Esophagus muscularis mucosa (tissue), 4 donors: ENCODE data around the gene TSSK3. TPM values are rescaled to one million over a fixed set of nuclear protein-coding genes. Genes with fewer than 3 reads are reported as not detected.

ENCODE experiments used
- DNase-seq: peaks from one replicate; pipeline ENCODE4 v3.0.0-alpha.2; 2017; ENCODE audit errors: extremely low spot score
- H3K27ac ChIP-seq, 4 donors: fragments of 200-600 bp; sonication (generic); replicated peaks in 1 of 4; 1 replicate in 3 of 4; 2 replicates in 1 of 4; pipeline ENCODE4 v1.5.1; 2016 to 2019; ENCODE audit warnings: mild to moderate bottlenecking in 1 of 4
- H3K27me3 ChIP-seq, 4 donors: fragments of 200-600 bp; sonication (generic); one replicate each; pipeline versions ENCODE4 v1.5.1 to v1.6.0; 2016 to 2019
- H3K36me3 ChIP-seq, 4 donors: fragments of 200-600 bp; sonication (generic); one replicate each; pipeline ENCODE4 v1.5.1; 2016 to 2019
- H3K4me1 ChIP-seq, 4 donors: fragments of 200-600 bp; sonication (generic); one replicate each; pipeline ENCODE4 v1.5.1; 2016 to 2019
- H3K4me3 ChIP-seq, 4 donors: fragments of 200-600 bp; sonication (generic); 1 replicate in 2 of 4; 2 replicates in 2 of 4; pipeline ENCODE4 v1.5.1; 2016 to 2019; ENCODE audit warnings: mild to moderate bottlenecking in 4 of 4, moderate library complexity in 1 of 4
- H3K9me3 ChIP-seq, 4 donors: fragments of 200-600 bp; sonication (generic); 1 replicate in 3 of 4; 2 replicates in 1 of 4; pipeline ENCODE4 v1.5.1; 2016 to 2019
- CTCF ChIP-seq, 3 experiments: fragments of 200-600 bp in 2 of 3; fragments of 450-650 bp in 1 of 3; sonication (generic) in 2 of 3; IDR thresholded peaks; one replicate each; pipeline ENCODE4 v1.5.1; 2017 to 2019; ENCODE audit warnings: antibody characterized with exemption in 3 of 3, mild to moderate bottlenecking in 2 of 3, moderate library complexity in 1 of 3
- EP300 ChIP-seq: sonication (generic); formaldehyde crosslinking; IDR thresholded peaks from one replicate; pipeline ENCODE4 v1.6.1; 2017; ENCODE audit warnings: antibody characterized with exemption
- POLR2A ChIP-seq: fragments of 450-650 bp; IDR thresholded peaks from one replicate; pipeline ENCODE4 v1.6.1; 2017; ENCODE audit warnings: antibody characterized with exemption, moderate library complexity, mild to moderate bottlenecking, low read depth
- POLR2AphosphoS5 ChIP-seq, 2 donors: sonication (generic); formaldehyde crosslinking; IDR thresholded peaks; one replicate each; pipeline ENCODE4 v1.6.1; 2017; ENCODE audit warnings: antibody characterized with exemption in 2 of 2
- WGBS: methylation state at CpG from one replicate; pipeline ENCODE4 v1.1.5; 2018; 5-methylcytosine and 5-hydroxymethylcytosine counted together
- intact Hi-C: fragments of 100-400 bp; cut with DNase I; formaldehyde crosslinking; loops from one replicate; pipeline ENCODE4 v1.15.1; 2023
- total RNA-seq, 4 donors: library from RNA; depleted of rRNA; stranded (reverse); fragments of >200 nt; gene quantifications; one replicate each; pipeline versions ENCODE4 v1.1.0 to v1.2.1, GENCODE V29; 2016

Gene TSSK3
- total RNA-seq, 4 donors from 2014 or later: 0.86 to 3.7 TPM; not detected in 2

DNA sequence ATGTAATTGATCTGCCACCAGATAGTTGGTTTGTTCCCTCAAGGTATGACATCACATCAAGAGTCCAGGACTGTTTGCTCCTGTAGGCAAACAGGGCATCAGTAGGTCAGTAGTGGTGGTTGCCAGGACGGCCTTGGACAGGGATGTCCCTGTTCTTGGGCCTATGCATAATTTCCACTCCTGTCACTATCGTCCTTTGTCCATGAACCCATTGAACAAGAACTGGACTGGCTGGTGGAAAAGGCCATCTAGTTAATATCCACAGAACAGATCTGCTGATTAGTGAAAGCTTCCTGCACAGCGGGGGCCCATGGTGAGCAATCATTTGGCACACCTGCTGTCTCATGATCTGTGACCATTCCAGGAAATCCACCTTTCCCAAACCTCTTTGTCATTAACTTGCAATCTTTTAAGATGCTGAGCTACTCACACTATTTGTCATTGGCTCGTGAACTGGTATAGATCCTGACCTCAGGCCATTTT, 44.3 kb downstream of the TSSK3 start:
- intact Hi-C loops: no loop called here
- no peak for DNase-seq
- TF ChIP-seq POLR2AphosphoS5 (IDR thresholded peaks at IDR 0.05) (no peak), EP300 (no peak), POLR2A (no peak), CTCF (IDR thresholded peaks at IDR 0.05) (no peak)
- no peaks in the 10 kb centered on the region for H3K36me3 ChIP-seq
- H3K27ac ChIP-seq: no peak overlapping the region
- H3K9me3 ChIP-seq: no peaks in the 10 kb centered on the region
- H3K27me3 ChIP-seq: no peaks in the 10 kb centered on the region
- no peaks in the 10 kb centered on the region for H3K4me1 ChIP-seq
- WGBS: 93% methylated on average over 4 of the region's 4 CpGs
- no peak overlapping the region for H3K4me3 ChIP-seq

DNA sequence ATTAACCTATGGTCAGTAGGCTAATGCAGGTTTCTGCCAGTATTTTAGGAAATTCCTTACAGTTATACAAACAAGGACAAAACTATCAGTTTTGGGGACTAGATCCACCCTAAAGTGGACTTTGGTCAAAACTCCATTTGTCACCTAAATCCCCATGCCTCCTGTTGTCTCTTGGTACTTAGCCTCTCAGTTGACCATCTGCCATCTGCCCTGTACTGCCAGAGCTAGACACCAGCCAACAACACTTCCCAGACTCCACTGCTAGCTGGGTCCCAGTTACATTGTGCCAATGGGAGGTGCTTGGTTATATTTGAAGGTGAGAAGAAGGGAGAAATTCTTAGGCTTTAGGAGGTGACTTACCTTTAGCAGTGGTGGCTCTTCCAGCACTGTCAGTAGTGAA, 48.9 kb downstream of the TSSK3 start:
- TF ChIP-seq POLR2A (no peak), POLR2AphosphoS5 (IDR thresholded peaks at IDR 0.05) (no peak), EP300 (no peak), CTCF (IDR thresholded peaks at IDR 0.05) (no peak)
- H3K4me3 ChIP-seq: no peak overlapping the region
- H3K27ac ChIP-seq: no peak overlapping the region
- no peaks in the 10 kb centered on the region for H3K27me3 ChIP-seq
- intact Hi-C loops: no loop called here
- H3K36me3 ChIP-seq: no peaks in the 10 kb centered on the region
- no peak for DNase-seq
- peaks cover 0 to 5% (median 1%) of the 10 kb centered on the region in 4 donors for H3K4me1 ChIP-seq
- peaks cover 0 to 9% (median 4%) of the 10 kb centered on the region in 4 donors for H3K9me3 ChIP-seq

- no peak overlapping the region for H3K4me3 ChIP-seq
- H3K27me3 ChIP-seq: no peaks in the 10 kb centered on the region
- H3K27ac ChIP-seq: no peak overlapping the region
- peaks cover 0 to 9% (median 7%) of the 10 kb centered on the region in 4 donors for H3K9me3 ChIP-seq
- no peak for DNase-seq
- WGBS: 60% methylated on average over 9 of the region's 10 CpGs
- peak; percentile 62 to 72 (median 70) for TF ChIP-seq CTCF (IDR thresholded peaks at IDR 0.05)
- TF ChIP-seq POLR2AphosphoS5 (IDR thresholded peaks at IDR 0.05): peak in 1 of 2 donors; percentile 16
- TF ChIP-seq POLR2A: no peak
- no peak for TF ChIP-seq EP300
- H3K36me3 ChIP-seq: no peaks in the 10 kb centered on the region
- peaks cover 0 to 5% (median 1%) of the 10 kb centered on the region in 4 donors for H3K4me1 ChIP-seq
- intact Hi-C loops: no loop called here
Measured at GRCh38 chr1:32413507-32414185, 51.3 kb downstream of the TSSK3 start.

Other genes starting within 250 kb of the TSSK3 start
- 10 to 100 TPM; 43.6 to 88.4 (median 70.4) TPM for gene TXLNA, start 182.9 kb upstream of the TSSK3 start, total RNA-seq
- 1 to 10 TPM; 5.0 to 7.8 (median 6.5) TPM for gene CCDC28B, start 161.9 kb upstream of the TSSK3 start, total RNA-seq
- gene IQCC, start 156.9 kb upstream of the TSSK3 start, total RNA-seq: 1 to 10 TPM in 3 of 4 donors, under 1 TPM in 1; 0.66 to 2.1 (median 1.1) TPM
- gene DCDC2B, start 153.4 kb upstream of the TSSK3 start, total RNA-seq: not detected
- gene TMEM234, start 140.2 kb upstream of the TSSK3 start, total RNA-seq: 1 to 10 TPM; 6.6 to 10.0 (median 8.2) TPM
- 100 to 1,000 TPM; 141 to 214 (median 167) TPM for gene EIF3I, start 140.1 kb upstream of the TSSK3 start, total RNA-seq
- 1 to 10 TPM in 3 of 4 donors, under 1 TPM in 1; 0.83 to 6.7 (median 4.7) TPM for gene FAM167B, start 115.3 kb upstream of the TSSK3 start, total RNA-seq
- 1 to 10 TPM in 2 of 4 donors, under 1 TPM in 2; 0.42 to 2.8 (median 1.1) TPM for gene LCK, start 111.3 kb upstream of the TSSK3 start, total RNA-seq
- 10 to 100 TPM; 42.8 to 70.4 (median 51.4) TPM for gene HDAC1, start 70.5 kb upstream of the TSSK3 start, total RNA-seq
- 10 to 100 TPM in 2 of 4 donors, 1 to 10 TPM in 2; 4.2 to 10.9 (median 9.2) TPM for gene MARCKSL1, start 26.3 kb upstream of the TSSK3 start, total RNA-seq
- gene FAM229A, start 54 bp upstream of the TSSK3 start, total RNA-seq: 1 to 10 TPM; 1.3 to 8.7 (median 4.9) TPM
- 10 to 100 TPM; 57.3 to 67.9 (median 63.4) TPM for gene BSDC1, start 31.9 kb downstream of the TSSK3 start, total RNA-seq
- gene ZBTB8B, start 102.5 kb downstream of the TSSK3 start, total RNA-seq: under 1 TPM; under 0.01 to 0.06 (median 0.03) TPM
- gene ZBTB8A, start 176.9 kb downstream of the TSSK3 start, total RNA-seq: 10 to 100 TPM in 2 of 4 donors, 1 to 10 TPM in 2; 6.8 to 12.0 (median 10.3) TPM